Lung (tissue), 12 donors: Measurements from ENCODE around the gene PHF13. TPM values are rescaled to one million over a fixed set of nuclear protein-coding genes. Genes with fewer than 3 reads are reported as not detected.

Experiments used
- ATAC-seq: fragments of 200-7000 bp; cut with Tn5 transposase; one replicate; pipeline ENCODE4 v1.9.1; 2020; ENCODE audit warnings: moderate number of reproducible peaks; ENCODE audit not compliant: insufficient read depth, low FRiP score
- DNase-seq, 3 donors: peaks; one replicate each; pipeline ENCODE4 v3.0.0-alpha.2; 2013 to 2017
- H3K27ac ChIP-seq, 2 donors: one replicate each; pipeline ENCODE4 v1.5.1; 2013; ENCODE audit warnings: mild to moderate bottlenecking in 2 of 2, moderate library complexity in 2 of 2, control low read depth in 1 of 2, inconsistent platforms in 1 of 2, low read depth in 1 of 2, low read length in 1 of 2
- H3K27me3 ChIP-seq, 3 donors: one replicate each; pipeline ENCODE4 v1.5.1; 2013; ENCODE audit warnings: low read length in 2 of 3; ENCODE audit not compliant: control insufficient read depth in 3 of 3, insufficient read depth in 3 of 3
- H3K36me3 ChIP-seq, 4 donors: one replicate each; pipeline ENCODE4 v1.5.1; 2013; ENCODE audit warnings: low read length in 4 of 4, mild to moderate bottlenecking in 1 of 4, moderate library complexity in 1 of 4; ENCODE audit not compliant: control insufficient read depth in 4 of 4, insufficient read depth in 4 of 4
- H3K4me1 ChIP-seq, 5 donors: one replicate each; pipeline ENCODE4 v1.5.1; 2013; ENCODE audit warnings: low read length in 5 of 5, mild to moderate bottlenecking in 2 of 5, moderate library complexity in 1 of 5; ENCODE audit not compliant: control insufficient read depth in 5 of 5, insufficient read depth in 5 of 5
- H3K4me3 ChIP-seq: one replicate; pipeline ENCODE4 v1.5.1; 2013; ENCODE audit warnings: mild to moderate bottlenecking, control low read depth, moderate library complexity
- H3K9ac ChIP-seq, 2 donors: one replicate each; pipeline ENCODE4 v1.5.1; 2013; ENCODE audit warnings: low read length in 2 of 2, control low read depth in 1 of 2; ENCODE audit not compliant: insufficient read depth in 1 of 2
- H3K9me3 ChIP-seq, 4 donors: one replicate each; pipeline ENCODE4 v1.5.1; 2013; ENCODE audit warnings: low read length in 3 of 4, mild to moderate bottlenecking in 1 of 4, moderate library complexity in 1 of 4; ENCODE audit not compliant: control insufficient read depth in 4 of 4, insufficient read depth in 3 of 4
- WGBS, 2 donors: extraction: QIAGEN DNeasy Blood & Tissue Kit; methylation state at CpG; one replicate each; pipeline ENCODE4 v1.1.7; 2013; 5-methylcytosine and 5-hydroxymethylcytosine counted together
- polyA plus RNA-seq, 2 donors: library from polyadenylated mRNA; stranded (reverse); fragments of 200-250 nt; gene quantifications; one replicate each; pipeline ENCODE4 v1.2.1, GENCODE V29; 2013
- total RNA-seq, 2 donors: library from RNA; depleted of rRNA in 1 of 2; stranded (reverse); fragments of >200 nt in 1 of 2; gene quantifications; one replicate each; pipeline ENCODE4 v1.2.1, GENCODE V29; 2014 to 2021
- TF ChIP-seq, protein P1 (sequence below): IDR thresholded peaks from 2 replicates; pipeline ENCODE4 v1.5.1; 2012; ENCODE audit warnings: mild to moderate bottlenecking; ENCODE audit errors: control extremely low read depth, extremely low read depth
- donor health status: control.
- donor health status: control.
- donor health status: Bipolar disorder and iron deficiency.
- donor health status: healthy.
- donor health status: DM: yes; HTN: yes; CAD: no.

The PHF13 gene
- total and polyA plus RNA-seq, 4 donors: 5.4 to 20.6 (median 7.2) TPM

DNA sequence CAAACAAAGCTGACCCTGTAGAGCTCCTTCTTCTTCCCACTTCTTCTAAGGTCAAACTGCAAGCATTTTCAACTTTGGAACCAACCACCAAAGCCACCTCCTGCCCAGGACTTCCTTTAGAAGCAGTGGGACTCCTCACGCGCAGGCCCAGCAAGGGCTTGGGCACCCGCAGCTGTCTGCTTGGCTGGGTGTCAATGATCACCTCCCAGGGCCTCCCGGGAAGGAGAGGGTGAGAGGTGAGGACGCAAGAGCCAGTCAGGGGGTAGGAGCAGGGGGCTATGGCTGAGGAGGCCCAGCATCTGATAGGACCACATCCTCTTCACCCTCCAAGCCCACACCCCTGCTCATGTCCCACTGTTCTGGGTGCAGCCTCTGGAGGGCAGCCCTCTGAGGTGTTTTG, 21.1 kb upstream of the PHF13 start:
- peaks cover 0 to 4% (median 0%) of the 10 kb centered on the region in 5 donors for H3K4me1 ChIP-seq
- no peaks in the 10 kb centered on the region for H3K9me3 ChIP-seq
- peaks cover 0 to 75% (median 35%) of the 10 kb centered on the region in 4 donors for H3K36me3 ChIP-seq
- ATAC-seq (no peak), DNase-seq (no peak)
- TF ChIP-seq, protein P1, sequence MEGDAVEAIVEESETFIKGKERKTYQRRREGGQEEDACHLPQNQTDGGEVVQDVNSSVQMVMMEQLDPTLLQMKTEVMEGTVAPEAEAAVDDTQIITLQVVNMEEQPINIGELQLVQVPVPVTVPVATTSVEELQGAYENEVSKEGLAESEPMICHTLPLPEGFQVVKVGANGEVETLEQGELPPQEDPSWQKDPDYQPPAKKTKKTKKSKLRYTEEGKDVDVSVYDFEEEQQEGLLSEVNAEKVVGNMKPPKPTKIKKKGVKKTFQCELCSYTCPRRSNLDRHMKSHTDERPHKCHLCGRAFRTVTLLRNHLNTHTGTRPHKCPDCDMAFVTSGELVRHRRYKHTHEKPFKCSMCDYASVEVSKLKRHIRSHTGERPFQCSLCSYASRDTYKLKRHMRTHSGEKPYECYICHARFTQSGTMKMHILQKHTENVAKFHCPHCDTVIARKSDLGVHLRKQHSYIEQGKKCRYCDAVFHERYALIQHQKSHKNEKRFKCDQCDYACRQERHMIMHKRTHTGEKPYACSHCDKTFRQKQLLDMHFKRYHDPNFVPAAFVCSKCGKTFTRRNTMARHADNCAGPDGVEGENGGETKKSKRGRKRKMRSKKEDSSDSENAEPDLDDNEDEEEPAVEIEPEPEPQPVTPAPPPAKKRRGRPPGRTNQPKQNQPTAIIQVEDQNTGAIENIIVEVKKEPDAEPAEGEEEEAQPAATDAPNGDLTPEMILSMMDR: no peak
- no peak overlapping the region for H3K4me3 ChIP-seq
- no peak overlapping the region for H3K27ac ChIP-seq
- WGBS, 2 donors: 28 to 52% methylated on average over 5 of the region's 5 CpGs
- H3K9ac ChIP-seq: no peak overlapping the region
- no peaks in the 10 kb centered on the region for H3K27me3 ChIP-seq

DNA sequence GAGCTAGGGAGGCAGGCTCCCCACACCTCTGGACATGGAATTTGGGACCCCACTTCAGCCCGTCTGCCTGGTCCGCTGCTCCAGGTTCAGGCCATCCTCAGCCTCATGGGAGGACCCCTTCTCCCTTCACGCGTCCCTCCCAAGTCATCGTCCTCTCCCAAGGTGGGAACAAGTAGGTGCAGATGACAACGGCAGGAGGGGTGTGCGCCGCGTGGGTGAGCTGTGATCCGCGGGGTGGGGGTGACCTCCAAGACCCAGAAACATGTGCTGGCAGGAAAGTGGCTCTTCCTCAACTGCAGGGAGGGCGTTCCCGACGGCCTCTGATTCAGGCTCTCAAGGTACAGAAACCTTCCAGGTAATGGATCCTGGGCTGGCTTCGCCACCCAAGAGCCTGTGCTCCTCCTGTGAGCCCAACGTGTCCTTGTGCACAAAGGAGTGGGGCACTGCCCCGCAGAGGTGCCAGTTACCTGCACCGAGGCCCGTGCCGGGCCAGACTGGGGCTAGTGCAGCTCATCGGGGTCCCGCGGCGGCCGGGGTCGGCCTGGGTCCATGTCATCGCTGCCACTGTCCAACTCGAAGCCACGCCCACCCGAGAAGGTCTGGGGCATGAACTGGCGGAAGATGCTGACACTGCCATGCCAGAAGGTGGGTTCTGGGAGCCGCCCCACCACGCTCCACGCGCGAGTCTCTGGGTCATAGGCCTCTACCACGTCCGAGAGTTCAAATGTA, 20.5 kb upstream of the PHF13 start:
- WGBS, 2 donors: 94 to 96% methylated on average over 38 of the region's 38 CpGs
- no peak overlapping the region for H3K27ac ChIP-seq

DNA sequence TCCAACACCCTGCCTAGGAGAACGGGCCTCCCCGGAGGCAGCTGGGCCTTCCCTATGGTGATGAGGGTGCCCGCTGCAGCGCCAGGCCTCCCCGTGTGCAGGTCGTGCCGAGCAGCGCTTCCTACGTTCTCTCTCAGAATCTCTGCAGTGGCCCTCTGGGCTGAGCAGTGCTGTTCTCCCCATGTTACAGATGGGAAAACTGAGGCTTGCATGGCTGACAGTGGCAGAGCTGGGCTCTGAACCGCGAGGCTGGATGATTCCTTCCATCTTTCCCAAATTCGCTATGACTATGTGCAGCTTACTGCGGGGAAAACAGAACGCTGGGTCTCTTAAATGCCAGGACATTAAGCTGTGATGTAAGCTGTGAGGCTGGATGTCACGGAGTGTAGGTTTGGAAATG, 19.7 kb upstream of the PHF13 start:
- DNase-seq: no peak
- 95 to 96% methylated on average over 15 of the region's 15 CpGs for WGBS, 2 donors
- Histone ChIP-seq H3K27me3 (no peaks in the 10 kb centered on the region), H3K9me3 (no peaks in the 10 kb centered on the region), H3K36me3 (peaks cover 0 to 71% (median 35%) of the 10 kb centered on the region in 4 donors), H3K4me3 (no peak overlapping the region), H3K9ac (no peak overlapping the region), H3K27ac (no peak overlapping the region), H3K4me1 (peaks cover 0 to 2% (median 0%) of the 10 kb centered on the region in 5 donors)
- no peak for ATAC-seq
- TF ChIP-seq, protein P1: no peak

More for the DNA sequence above, 20.5 kb upstream of the PHF13 start:
- no peak for DNase-seq
- TF ChIP-seq, protein P1: no peak
- ATAC-seq: no peak
- Histone ChIP-seq H3K9ac (no peak overlapping the region), H3K4me3 (no peak overlapping the region), H3K9me3 (no peaks in the 10 kb centered on the region), H3K4me1 (peaks cover 0 to 2% (median 0%) of the 10 kb centered on the region in 5 donors), H3K27me3 (no peaks in the 10 kb centered on the region), H3K36me3 (peaks cover 0 to 75% (median 37%) of the 10 kb centered on the region in 4 donors)
